Measurements from ENCODE around the gene DACH1.
"Not testable (repeated sequence)": the region's sequence is repeated elsewhere in the genome, so short reads cannot be mapped to it uniquely, and the experiment has no call there.

The DACH1 gene

GRCh38 chr13:71867131-71867814, at the start of gene DACH1:
Gene DACH1 (minus strand): TSS chr13:71867204.
- no peak for DNase-seq (ENCODE audit: low read depth)

GRCh38 chr13:71913717-71914116, 46.7 kb upstream of the DACH1 start:
- no peak for DNase-seq (ENCODE audit: low read depth)

- no peak for DNase-seq (ENCODE audit: low read depth)
Observed at GRCh38 chr13:71912524-71912923, 45.5 kb upstream of the DACH1 start.

DNA sequence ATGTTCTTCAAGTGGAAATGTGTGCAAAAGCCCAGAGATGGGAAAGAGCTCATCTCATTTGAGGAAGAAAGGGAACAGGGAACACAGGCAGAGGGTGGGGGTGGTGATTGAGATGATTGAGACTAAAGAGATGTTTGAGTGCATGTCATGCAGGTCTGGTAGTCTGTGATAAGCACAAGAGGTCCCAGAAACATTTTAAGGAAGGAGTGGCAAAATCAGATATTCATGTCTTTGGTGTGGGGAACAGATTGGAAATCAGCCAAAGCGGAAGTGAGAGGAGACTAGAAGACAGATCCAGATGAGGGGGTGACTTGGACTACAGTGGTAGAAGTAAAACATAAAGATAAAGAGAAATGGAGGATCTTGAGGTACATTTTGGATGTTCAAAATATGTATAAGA, 39.4 kb upstream of the DACH1 start:
- no peak for DNase-seq (ENCODE audit: low read depth)

GRCh38 chr13:71902676-71903075, 35.7 kb upstream of the DACH1 start:
- DNase-seq (ENCODE audit: low read depth), result no peak

GRCh38 chr13:71893506-71893905, 26.5 kb upstream of the DACH1 start:
- DNase-seq (ENCODE audit: low read depth), result not testable (repeated sequence)

- DNase-seq (ENCODE audit: low read depth), result no peak
Observed at GRCh38 chr13:71886880-71887279, 19.9 kb upstream of the DACH1 start.

- no peak for DNase-seq (ENCODE audit: low read depth)
Observed at GRCh38 chr13:71882120-71882519, 15.1 kb upstream of the DACH1 start.

DNA sequence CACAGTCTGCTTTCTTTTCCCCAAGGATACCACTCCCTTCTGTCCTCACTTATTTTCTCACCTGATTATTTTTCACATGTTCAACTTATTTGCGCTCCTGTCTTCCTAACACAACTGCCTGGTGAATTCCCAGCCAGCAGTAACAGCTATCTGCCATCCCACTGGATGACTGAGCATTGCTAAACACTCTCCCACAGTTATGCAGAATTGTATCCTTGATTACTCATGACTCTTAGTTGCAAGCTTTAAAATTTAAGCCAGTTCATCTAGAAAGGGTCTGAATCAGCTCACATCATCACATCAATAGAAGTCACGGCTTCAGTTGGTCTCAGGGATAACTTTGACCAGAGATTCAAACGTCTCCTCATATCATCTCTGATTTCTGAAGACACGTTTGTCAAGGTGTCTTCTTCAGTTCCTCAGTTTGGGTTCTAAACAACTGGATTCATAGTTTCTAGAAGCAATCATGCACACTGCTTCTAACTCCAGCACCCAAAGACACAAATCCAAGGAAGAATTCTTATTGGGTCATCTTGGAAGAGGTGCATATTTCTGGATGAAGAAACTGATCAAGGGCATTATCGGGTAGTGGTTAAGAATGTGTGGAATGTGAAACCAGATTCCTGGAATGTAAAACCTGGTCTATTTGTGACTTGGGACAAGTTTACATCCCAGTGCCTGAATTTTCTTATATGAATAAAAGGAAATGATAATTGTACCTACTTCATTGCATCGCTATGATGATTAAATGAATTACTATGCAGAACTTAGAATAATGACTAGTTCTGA, 13.9 kb upstream of the DACH1 start:
- no peak for DNase-seq (ENCODE audit: low read depth)

- DNase-seq (ENCODE audit: low read depth), result no peak
Observed at GRCh38 chr13:71879808-71880344, 12.9 kb upstream of the DACH1 start.

GRCh38 chr13:71879129-71879535, 12.1 kb upstream of the DACH1 start:
- DNase-seq (ENCODE audit: low read depth), result no peak

- no peak for DNase-seq (ENCODE audit: low read depth)
Observed at GRCh38 chr13:71877256-71877653, 10.3 kb upstream of the DACH1 start.

- no peak for DNase-seq (ENCODE audit: low read depth)
Observed at GRCh38 chr13:71876648-71877255, 9.7 kb upstream of the DACH1 start.

DNA sequence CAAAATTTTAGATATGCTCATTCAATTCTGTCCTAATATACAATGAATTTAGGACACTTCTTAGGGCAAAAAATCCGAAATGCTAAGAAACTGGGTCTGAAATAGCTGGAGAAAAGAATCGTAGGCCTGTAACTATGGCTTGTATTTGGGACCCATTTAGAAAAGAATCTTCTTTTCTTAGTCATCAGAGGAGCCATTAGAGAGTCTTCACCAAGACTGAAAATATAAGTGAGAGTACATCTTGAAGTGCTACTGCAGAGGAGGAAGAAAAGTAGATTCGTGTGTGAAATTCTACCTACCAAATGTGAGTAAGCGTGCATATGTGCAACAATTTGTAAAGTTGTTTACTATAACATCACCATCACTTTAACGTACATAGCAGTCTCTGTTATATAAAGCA, 8.8 kb upstream of the DACH1 start:
- no peak for DNase-seq (ENCODE audit: low read depth)

- no peak for DNase-seq (ENCODE audit: low read depth)
Observed at GRCh38 chr13:71874458-71874857, 7.5 kb upstream of the DACH1 start.

DNA sequence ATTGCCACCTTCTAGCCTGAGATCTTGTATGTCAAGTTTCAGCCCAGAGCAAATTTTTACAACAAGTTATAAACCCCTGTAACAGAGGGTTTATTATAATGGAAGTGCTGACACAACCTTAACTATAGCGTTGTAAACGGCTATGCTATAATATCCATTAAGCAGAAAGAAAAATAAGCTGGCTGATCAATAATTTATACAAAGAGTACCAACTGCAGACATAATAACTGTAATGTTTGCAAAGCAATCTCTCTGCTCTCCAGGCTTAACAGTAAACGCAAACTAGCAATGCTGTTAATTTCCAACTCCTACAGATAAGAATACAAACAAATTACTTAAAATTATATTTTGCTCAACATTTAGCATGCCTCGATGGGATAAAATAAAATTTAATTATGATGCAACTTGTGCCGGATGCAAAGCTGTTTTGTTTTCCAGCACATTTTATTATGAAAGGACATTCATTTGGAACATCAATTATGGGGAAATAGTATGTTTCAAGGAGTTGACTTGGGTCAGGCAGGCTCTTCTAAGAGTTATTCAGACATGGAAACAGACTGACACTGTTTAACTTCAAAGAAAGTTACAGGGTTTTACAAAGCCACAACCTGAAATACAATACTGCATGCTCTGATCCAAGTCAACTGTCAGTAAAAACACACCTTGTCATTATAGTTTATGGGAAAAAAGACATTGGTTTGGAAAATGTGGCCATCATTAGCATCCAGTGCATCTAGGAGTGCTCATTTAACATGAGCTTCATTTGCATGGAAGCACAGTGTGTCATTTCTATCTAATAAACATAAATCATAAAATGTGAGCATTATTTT, 6.6 kb upstream of the DACH1 start:
- DNase-seq (ENCODE audit: low read depth), result no peak

GRCh38 chr13:71871844-71872243, 4.8 kb upstream of the DACH1 start:
- DNase-seq (ENCODE audit: low read depth), result no peak

GRCh38 chr13:71871176-71871754, 4.3 kb upstream of the DACH1 start:
- no peak for DNase-seq (ENCODE audit: low read depth)

DNA sequence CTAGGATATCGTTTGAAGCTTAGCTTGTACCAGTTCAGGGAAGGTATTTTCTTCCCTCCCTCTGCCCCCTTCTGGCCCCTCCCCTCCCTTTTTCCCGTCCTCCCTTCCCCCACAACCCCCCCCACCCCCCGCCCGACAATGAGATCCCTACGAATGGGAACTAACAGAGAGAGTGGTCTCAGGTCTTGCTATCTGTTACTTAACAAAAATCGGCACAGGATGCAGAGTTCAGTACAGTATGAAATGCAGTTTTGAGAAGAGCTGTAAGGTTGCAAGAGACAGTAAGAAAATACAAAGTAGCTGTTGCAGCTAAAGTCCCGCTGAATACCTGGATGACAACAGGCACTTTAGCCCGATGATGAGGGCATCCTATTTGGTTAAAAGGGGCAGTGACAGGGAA, 3.1 kb upstream of the DACH1 start:
- DNase-seq (ENCODE audit: low read depth), result no peak

GRCh38 chr13:71869274-71869673, 2.3 kb upstream of the DACH1 start:
- DNase-seq (ENCODE audit: low read depth), result no peak

DNA sequence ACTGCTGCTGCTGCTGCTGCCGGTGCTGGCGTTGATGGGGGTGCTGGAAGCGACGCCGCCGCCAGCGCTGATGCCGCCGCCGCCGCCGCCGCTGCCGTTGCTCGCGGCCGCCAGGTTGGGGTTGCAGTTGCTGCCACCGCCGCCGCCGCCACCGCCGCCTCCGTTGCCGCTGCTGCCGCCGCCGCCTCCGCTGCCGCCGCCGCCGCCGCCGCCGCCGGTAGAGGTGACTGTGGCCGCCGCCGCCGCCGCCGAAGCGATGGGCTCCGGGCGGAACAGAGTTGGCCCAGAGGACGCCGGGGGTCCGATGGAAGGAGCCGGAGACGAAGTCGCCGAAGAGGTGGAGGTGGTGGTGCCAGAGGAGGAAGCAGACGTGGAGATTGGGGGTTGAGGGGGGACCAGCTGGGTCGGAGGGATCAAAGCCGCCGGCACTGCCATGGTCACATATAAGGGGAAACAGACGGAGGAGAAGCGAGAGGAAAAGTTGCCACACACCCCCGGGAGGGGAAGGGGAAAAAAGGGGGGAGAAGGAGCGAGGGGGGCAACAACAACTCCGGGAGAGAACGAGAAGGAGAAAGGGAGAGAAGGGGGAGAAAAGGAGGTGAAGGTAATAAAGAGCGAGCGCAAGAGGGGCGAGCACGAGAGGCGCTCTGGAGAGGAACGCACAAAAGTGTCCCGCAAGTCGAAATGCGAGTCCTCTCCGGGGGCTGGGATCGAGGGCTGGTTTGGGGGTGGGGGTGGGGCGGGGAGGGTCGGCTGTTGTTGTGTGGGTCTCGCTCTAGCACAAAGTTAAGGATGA, 471 bp downstream of the DACH1 start:
- no peak for DNase-seq (ENCODE audit: low read depth)

All from activated T-cell treated with anti-CD3 and anti-CD28 coated beads for 1 hour (primary cell).